GM12878 (cell line): Measurements from ENCODE around the gene MIAT.

Experiments used
- KLF5 ChIP-seq: fragments of 450-650 bp; IDR thresholded peaks from 2 replicates; pipeline ENCODE4 v1.6.1; 2014; ENCODE audit warnings: mild to moderate bottlenecking; ENCODE audit not compliant: partially characterized antibody
- NFIC ChIP-seq: IDR thresholded peaks from 2 replicates; pipeline ENCODE4 v1.6.1; 2012; ENCODE audit warnings: low read depth, mild to moderate bottlenecking, inconsistent platforms, low read length, moderate library complexity
- TARDBP ChIP-seq: IDR thresholded peaks from 2 replicates; pipeline ENCODE4 v1.6.1; 2016; ENCODE audit warnings: borderline replicate concordance
- TCF7 ChIP-seq: IDR thresholded peaks from 2 replicates; pipeline ENCODE4 v1.6.1; 2014; ENCODE audit warnings: antibody characterized with exemption, borderline replicate concordance
- TF ChIP-seq, protein P1 (sequence below), 3 experiments: IDR thresholded peaks in 2 of 3; conservative IDR thresholded peaks in 1 of 3; 2 replicates each; pipeline ENCODE4 v1.5.1; 2011; ENCODE audit warnings: low read depth in 3 of 3, low read length in 3 of 3, mild to moderate bottlenecking in 3 of 3, control low read depth in 2 of 3, moderate library complexity in 2 of 3, inconsistent platforms in 1 of 3, mixed read lengths in 1 of 3; ENCODE audit not compliant: control insufficient read depth in 2 of 3, insufficient read depth in 1 of 3; ENCODE audit errors: extremely low read depth in 1 of 3
- TF ChIP-seq, protein P2 (sequence below): IDR thresholded peaks from 2 replicates; pipeline ENCODE4 v1.6.1; 2011; ENCODE audit warnings: low read depth, low read length, improper control_type of control experiment, borderline replicate concordance

DNA sequence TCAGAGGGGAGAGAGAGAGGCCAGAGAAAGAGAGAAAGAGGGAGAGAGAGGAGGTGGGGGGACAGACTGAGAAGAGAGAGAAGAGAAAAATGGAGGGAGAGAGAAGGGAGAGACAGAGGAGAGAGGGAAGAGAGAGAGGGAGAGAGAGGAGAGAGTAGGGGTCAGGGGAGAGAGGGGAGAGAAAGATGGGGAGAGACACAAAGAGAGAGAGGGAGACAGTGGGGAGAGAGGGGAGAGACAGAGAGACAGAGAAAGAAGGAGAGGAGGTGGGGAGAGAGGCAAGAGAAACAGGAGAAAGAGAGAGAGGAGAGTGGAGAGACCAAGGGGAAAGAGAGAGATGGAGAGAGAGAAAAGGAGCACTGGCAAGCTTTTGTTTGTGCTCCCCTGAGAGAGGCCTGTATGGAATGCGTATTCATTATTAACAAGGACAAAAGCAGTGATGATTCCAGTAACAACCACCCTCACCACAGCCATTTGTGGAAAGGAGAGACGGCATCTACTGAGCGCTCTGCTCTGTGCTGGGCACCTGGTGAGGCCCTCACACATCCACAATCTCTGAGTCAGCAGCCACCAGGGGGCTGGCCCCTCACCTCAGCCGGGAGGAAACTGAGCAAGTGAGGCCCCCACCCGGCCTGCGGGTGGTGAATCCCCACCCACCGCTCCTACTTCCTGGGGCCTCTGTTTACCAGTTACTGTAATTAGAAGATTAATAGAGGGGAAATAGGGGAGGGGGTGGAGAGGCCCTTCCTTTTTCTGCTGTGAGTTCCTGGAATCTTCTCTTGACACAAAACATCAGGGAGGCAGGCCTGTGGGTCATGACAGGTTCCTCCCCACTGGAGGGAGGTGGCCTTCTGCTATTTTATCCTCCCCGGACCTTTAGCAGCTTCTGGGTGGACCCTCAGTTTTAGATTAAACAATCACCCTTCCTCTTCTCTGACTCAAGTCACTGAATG, 14.6 kb upstream of the MIAT start:
- TF ChIP-seq TARDBP (no peak), TCF7 (no peak), KLF5 (no peak), NFIC (no peak)
- TF ChIP-seq, protein P1, sequence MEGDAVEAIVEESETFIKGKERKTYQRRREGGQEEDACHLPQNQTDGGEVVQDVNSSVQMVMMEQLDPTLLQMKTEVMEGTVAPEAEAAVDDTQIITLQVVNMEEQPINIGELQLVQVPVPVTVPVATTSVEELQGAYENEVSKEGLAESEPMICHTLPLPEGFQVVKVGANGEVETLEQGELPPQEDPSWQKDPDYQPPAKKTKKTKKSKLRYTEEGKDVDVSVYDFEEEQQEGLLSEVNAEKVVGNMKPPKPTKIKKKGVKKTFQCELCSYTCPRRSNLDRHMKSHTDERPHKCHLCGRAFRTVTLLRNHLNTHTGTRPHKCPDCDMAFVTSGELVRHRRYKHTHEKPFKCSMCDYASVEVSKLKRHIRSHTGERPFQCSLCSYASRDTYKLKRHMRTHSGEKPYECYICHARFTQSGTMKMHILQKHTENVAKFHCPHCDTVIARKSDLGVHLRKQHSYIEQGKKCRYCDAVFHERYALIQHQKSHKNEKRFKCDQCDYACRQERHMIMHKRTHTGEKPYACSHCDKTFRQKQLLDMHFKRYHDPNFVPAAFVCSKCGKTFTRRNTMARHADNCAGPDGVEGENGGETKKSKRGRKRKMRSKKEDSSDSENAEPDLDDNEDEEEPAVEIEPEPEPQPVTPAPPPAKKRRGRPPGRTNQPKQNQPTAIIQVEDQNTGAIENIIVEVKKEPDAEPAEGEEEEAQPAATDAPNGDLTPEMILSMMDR (IDR thresholded peaks at IDR 0.05 in 2 of 3, conservative IDR thresholded peaks at IDR 0.05 in 1 of 3; ENCODE audit: control insufficient read depth in 2 of 3, extremely low read depth in 1 of 3, insufficient read depth in 1 of 3, low read depth in 3 of 3, low read length in 3 of 3), result peak; percentile 31 to 40 (median 39); a peak in 5 of 6 replicates
- TF ChIP-seq, protein P2, sequence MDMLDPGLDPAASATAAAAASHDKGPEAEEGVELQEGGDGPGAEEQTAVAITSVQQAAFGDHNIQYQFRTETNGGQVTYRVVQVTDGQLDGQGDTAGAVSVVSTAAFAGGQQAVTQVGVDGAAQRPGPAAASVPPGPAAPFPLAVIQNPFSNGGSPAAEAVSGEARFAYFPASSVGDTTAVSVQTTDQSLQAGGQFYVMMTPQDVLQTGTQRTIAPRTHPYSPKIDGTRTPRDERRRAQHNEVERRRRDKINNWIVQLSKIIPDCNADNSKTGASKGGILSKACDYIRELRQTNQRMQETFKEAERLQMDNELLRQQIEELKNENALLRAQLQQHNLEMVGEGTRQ, result no peak
